Esophagus squamous epithelium (tissue), 4 donors: ENCODE data around the gene SLC7A5.

Source experiments
- CTCF ChIP-seq, 6 experiments: fragments of 450-650 bp in 4 of 6; fragments of 200-600 bp in 2 of 6; sonication (generic) in 2 of 6; IDR thresholded peaks; one replicate each; pipeline ENCODE4 v1.5.1; 2016 to 2019; ENCODE audit warnings: antibody characterized with exemption in 6 of 6, mild to moderate bottlenecking in 4 of 6, moderate library complexity in 4 of 6
- POLR2A ChIP-seq, 4 donors: fragments of 450-650 bp; IDR thresholded peaks; one replicate each; pipeline ENCODE4 v1.6.1; 2017; ENCODE audit warnings: antibody characterized with exemption in 4 of 4, mild to moderate bottlenecking in 4 of 4, moderate library complexity in 3 of 4

- TF ChIP-seq POLR2A (IDR thresholded peaks at IDR 0.05) (no peak), CTCF (IDR thresholded peaks at IDR 0.05) (no peak)
These were observed 10.9 kb upstream of the SLC7A5 start for GRCh38 chr16:87880117-87880696.
